ENCODE data around the gene PLD4.
"Not testable (repeated sequence)": the region's sequence is repeated elsewhere in the genome, so short reads cannot be mapped to it uniquely, and the experiment has no call there.

Gene PLD4

GRCh38 chr14:104938960-104939359 is 14.3 kb downstream of the PLD4 start:
- DNase-seq, result peak in 1 of 2 donors; percentile 8

GRCh38 chr14:104939666-104940410 is 15.2 kb downstream of the PLD4 start:
- peaks cover 0 to 41% (median 5%) of the 10 kb centered on the region in 3 donors for H3K36me3 ChIP-seq
- H3K27ac ChIP-seq, result no peak overlapping the region
- DNase-seq, result peak; percentile 25 to 54
- no peaks in the 10 kb centered on the region for H3K9me3 ChIP-seq
- H3K4me3 ChIP-seq, result no peak overlapping the region
- no peaks in the 10 kb centered on the region for H3K27me3 ChIP-seq
- no peak for TF ChIP-seq CTCF (IDR thresholded peaks at IDR 0.05)
- no peaks in the 10 kb centered on the region for H3K4me1 ChIP-seq
- intact Hi-C loops (cut with DNase I; ENCODE audit: low total_unique reads), result no loop called here

More at GRCh38 chr14:104938960-104939359, 14.3 kb downstream of the PLD4 start:
- no peaks in the 10 kb centered on the region for H3K9me3 ChIP-seq
- no peaks in the 10 kb centered on the region for H3K27me3 ChIP-seq
- H3K27ac ChIP-seq, result no peak overlapping the region
- peaks cover 0 to 5% (median 2%) of the 10 kb centered on the region in 4 donors for H3K4me1 ChIP-seq
- intact Hi-C loops (cut with DNase I; ENCODE audit: low total_unique reads), result no loop called here
- peaks cover 0 to 34% (median 5%) of the 10 kb centered on the region in 3 donors for H3K36me3 ChIP-seq
- no peak overlapping the region for H3K4me3 ChIP-seq
- no peak for TF ChIP-seq CTCF (IDR thresholded peaks at IDR 0.05)

- H3K27ac ChIP-seq, result no peak overlapping the region
- no peaks in the 10 kb centered on the region for H3K4me1 ChIP-seq
- TF ChIP-seq CTCF (IDR thresholded peaks at IDR 0.05), result no peak
- H3K27me3 ChIP-seq, result no peaks in the 10 kb centered on the region
- H3K9me3 ChIP-seq, result no peaks in the 10 kb centered on the region
- DNase-seq, result no peak
- intact Hi-C loops (cut with DNase I; ENCODE audit: low total_unique reads), result no loop called here
- no peak overlapping the region for H3K4me3 ChIP-seq
- H3K36me3 ChIP-seq, result peaks cover 0 to 43% (median 5%) of the 10 kb centered on the region in 3 donors
Observed at GRCh38 chr14:104940526-104941150, 16.0 kb downstream of the PLD4 start.

- Histone ChIP-seq H3K36me3 (peaks cover 0 to 52% (median 5%) of the 10 kb centered on the region in 3 donors), H3K27me3 (no peaks in the 10 kb centered on the region), H3K27ac (no peak overlapping the region), H3K4me1 (no peaks in the 10 kb centered on the region), H3K9me3 (no peaks in the 10 kb centered on the region), H3K4me3 (no peak overlapping the region)
- TF ChIP-seq CTCF (IDR thresholded peaks at IDR 0.05), result no peak
- intact Hi-C loops (cut with DNase I; ENCODE audit: low total_unique reads), result no loop called here
- DNase-seq, result peak in 1 of 2 donors; percentile 48
Observed at GRCh38 chr14:104941508-104942365, 17.1 kb downstream of the PLD4 start.

- Histone ChIP-seq H3K4me1 (no peaks in the 10 kb centered on the region), H3K36me3 (peaks cover 0 to 52% (median 5%) of the 10 kb centered on the region in 3 donors), H3K27ac (no peak overlapping the region), H3K9me3 (no peaks in the 10 kb centered on the region), H3K4me3 (no peak overlapping the region), H3K27me3 (no peaks in the 10 kb centered on the region)
- no peak for TF ChIP-seq CTCF (IDR thresholded peaks at IDR 0.05)
- intact Hi-C loops (cut with DNase I; ENCODE audit: low total_unique reads), result no loop called here
- DNase-seq, result peak in 1 of 2 donors; percentile 46
Observed at GRCh38 chr14:104942586-104942985, 17.9 kb downstream of the PLD4 start.

- H3K27ac ChIP-seq; H3K27me3 ChIP-seq; H3K9me3 ChIP-seq; H3K4me1 ChIP-seq; DNase-seq; H3K4me3 ChIP-seq; intact Hi-C loops (cut with DNase I; ENCODE audit: low total_unique reads): not testable (repeated sequence)
- peaks cover 0 to 55% (median 5%) of the 10 kb centered on the region in 3 donors for H3K36me3 ChIP-seq
Observed at GRCh38 chr14:104943216-104944015, 18.7 kb downstream of the PLD4 start.

- H3K27me3 ChIP-seq; H3K4me3 ChIP-seq; H3K4me1 ChIP-seq; H3K27ac ChIP-seq; intact Hi-C loops (cut with DNase I; ENCODE audit: low total_unique reads); H3K9me3 ChIP-seq: not testable (repeated sequence)
- DNase-seq, result peak in 1 of 2 donors; percentile 43
- H3K36me3 ChIP-seq, result peaks cover 0 to 58% (median 5%) of the 10 kb centered on the region in 3 donors
Observed at GRCh38 chr14:104944016-104944308, 19.3 kb downstream of the PLD4 start.
